CD4-positive, CD25-positive, alpha-beta regulatory T cell (primary cell): Measurements from ENCODE around the gene IER2. TPM values are rescaled to one million over a fixed set of nuclear protein-coding genes. Genes with fewer than 3 reads are reported as not detected.

Source experiments
- ATAC-seq, 2 donors: fragments of 150-1000 bp; cut with Tn5 transposase; one replicate each; pipeline ENCODE4 v1.10.0; 2021; ENCODE audit warnings: low read depth in 2 of 2, moderate number of reproducible peaks in 2 of 2, moderate library complexity in 1 of 2
- DNase-seq, 3 donors: peaks; one replicate each; pipeline versions ENCODE4 v3.0.0 to v3.0.0-alpha.2; 2012 to 2022; ENCODE audit warnings: mixed read lengths in 1 of 3
- H3K27ac ChIP-seq: one replicate; pipeline ENCODE4 v1.7.0; 2013; ENCODE audit warnings: mild to moderate bottlenecking, low read length; ENCODE audit not compliant: insufficient read depth, poor library complexity, severe bottlenecking
- H3K27me3 ChIP-seq: one replicate; pipeline ENCODE4 v1.7.0; 2013; ENCODE audit warnings: low read length; ENCODE audit not compliant: control insufficient read depth, insufficient read depth
- H3K36me3 ChIP-seq: one replicate; pipeline ENCODE4 v1.7.0; 2013; ENCODE audit warnings: mild to moderate bottlenecking, low read length, moderate library complexity; ENCODE audit not compliant: control insufficient read depth, insufficient read depth
- H3K4me1 ChIP-seq: 2 replicates; pipeline ENCODE4 v1.7.0; 2013; ENCODE audit warnings: mild to moderate bottlenecking, low read length; ENCODE audit not compliant: insufficient read depth, control insufficient read depth, poor library complexity, severe bottlenecking
- H3K4me3 ChIP-seq: one replicate; pipeline ENCODE4 v1.7.0; 2013; ENCODE audit warnings: low read depth, mild to moderate bottlenecking, low read length, moderate library complexity
- H3K9me3 ChIP-seq, 2 experiments: 1 replicate in 1 of 2; 2 replicates in 1 of 2; pipeline ENCODE4 v1.7.0; 2013; ENCODE audit warnings: low read length in 2 of 2, mild to moderate bottlenecking in 1 of 2, moderate library complexity in 1 of 2; ENCODE audit not compliant: control insufficient read depth in 2 of 2
- H3K27ac Mint-ChIP-seq, 3 donors: one replicate each; pipeline ENCODE4 v1.8.0; 2020 to 2022; ENCODE audit warnings: mild to moderate bottlenecking in 3 of 3, mixed read lengths in 3 of 3, moderate library complexity in 2 of 3
- H3K27me3 Mint-ChIP-seq: one replicate; pipeline ENCODE4 v1.8.0; 2022; ENCODE audit warnings: mild to moderate bottlenecking, mixed read lengths
- H3K36me3 Mint-ChIP-seq: one replicate; pipeline ENCODE4 v1.8.0; 2020; ENCODE audit warnings: mixed read lengths
- H3K4me1 Mint-ChIP-seq, 4 donors: one replicate each; pipeline ENCODE4 v1.8.0; 2020 to 2022; ENCODE audit warnings: mixed read lengths in 4 of 4, mild to moderate bottlenecking in 1 of 4
- H3K4me3 Mint-ChIP-seq, 4 donors: one replicate each; pipeline ENCODE4 v1.8.0; 2020 to 2022; ENCODE audit warnings: mild to moderate bottlenecking in 4 of 4, mixed read lengths in 4 of 4, moderate library complexity in 3 of 4
- H3K9me3 Mint-ChIP-seq, 7 donors: one replicate each; pipeline ENCODE4 v1.8.0; 2020 to 2022; ENCODE audit warnings: mixed read lengths in 7 of 7, mild to moderate bottlenecking in 3 of 7, moderate library complexity in 2 of 7
- polyA plus RNA-seq, 4 donors: library from polyadenylated mRNA; unstranded; fragments of 300-500 nt; fragmentation: Illumina TruSeq; gene quantifications; one replicate each; pipeline ENCODE4 v1.2.3, GENCODE V29; 2021
- total RNA-seq: library from RNA; stranded (reverse); gene quantifications from one replicate; pipeline ENCODE4 v1.2.3, GENCODE V29; 2022

Gene IER2
- total and polyA plus RNA-seq, 5 donors from 2014 or later: 144 to 478 (median 215) TPM

- Mint-ChIP-seq H3K9me3 (peaks cover 0 to 5% (median 1%) of the 10 kb centered on the region in 7 donors), H3K27ac (peak overlapping the region; percentile 99 to 100 (median 99)), H3K4me1 (peaks cover 0 to 47% (median 25%) of the 10 kb centered on the region in 4 donors), H3K36me3 (peaks cover 14% of the 10 kb centered on the region), H3K4me3 (peak overlapping the region; percentile 94 to 99 (median 98)), H3K27me3 (peaks cover 29% of the 10 kb centered on the region)
- Histone ChIP-seq H3K27me3 (no peaks in the 10 kb centered on the region), H3K36me3 (no peaks in the 10 kb centered on the region), H3K9me3 (no peaks in the 10 kb centered on the region), H3K4me1 (peaks cover 56% of the 10 kb centered on the region), H3K4me3 (peak overlapping the region; percentile 98), H3K27ac (peak overlapping the region; percentile 97)
- DNase-seq (no peak), ATAC-seq (peak; percentile 1 to 2)
Measured at GRCh38 chr19:13152356-13152973, 2.3 kb downstream of the IER2 start.

GRCh38 chr19:13152974-13153568, 2.9 kb downstream of the IER2 start:
- peak overlapping the region; percentile 99 to 100 (median 99) for H3K27ac Mint-ChIP-seq
- H3K36me3 Mint-ChIP-seq: peaks cover 14% of the 10 kb centered on the region
- H3K27me3 Mint-ChIP-seq: peaks cover 29% of the 10 kb centered on the region
- Histone ChIP-seq H3K9me3 (no peaks in the 10 kb centered on the region), H3K27ac (peak overlapping the region; percentile 97), H3K4me1 (peaks cover 59% of the 10 kb centered on the region), H3K36me3 (no peaks in the 10 kb centered on the region), H3K4me3 (peak overlapping the region; percentile 98), H3K27me3 (no peaks in the 10 kb centered on the region)
- H3K9me3 Mint-ChIP-seq: peaks cover 0 to 5% (median 1%) of the 10 kb centered on the region in 7 donors
- peaks cover 0 to 53% (median 29%) of the 10 kb centered on the region in 4 donors for H3K4me1 Mint-ChIP-seq
- H3K4me3 Mint-ChIP-seq: peak overlapping the region; percentile 94 to 99 (median 98)
- DNase-seq (peak; percentile 94 to 97 (median 95)), ATAC-seq (peak; percentile 27 to 32)

GRCh38 chr19:13153569-13154240, 3.5 kb downstream of the IER2 start:
- H3K27ac Mint-ChIP-seq: peak overlapping the region; percentile 99 to 100 (median 99)
- H3K4me3 ChIP-seq: peak overlapping the region; percentile 98
- DNase-seq (no peak), ATAC-seq (no peak)
- H3K27me3 ChIP-seq: no peaks in the 10 kb centered on the region
- H3K27me3 Mint-ChIP-seq: peaks cover 29% of the 10 kb centered on the region
- H3K4me1 ChIP-seq: peaks cover 60% of the 10 kb centered on the region
- H3K36me3 Mint-ChIP-seq: peaks cover 14% of the 10 kb centered on the region
- H3K4me1 Mint-ChIP-seq: peaks cover 0 to 53% (median 30%) of the 10 kb centered on the region in 4 donors
- no peaks in the 10 kb centered on the region for H3K36me3 ChIP-seq
- peak overlapping the region; percentile 94 to 99 (median 98) for H3K4me3 Mint-ChIP-seq
- no peaks in the 10 kb centered on the region for H3K9me3 ChIP-seq
- H3K27ac ChIP-seq: peak overlapping the region; percentile 97
- H3K9me3 Mint-ChIP-seq: peaks cover 0 to 5% (median 1%) of the 10 kb centered on the region in 7 donors

DNA sequence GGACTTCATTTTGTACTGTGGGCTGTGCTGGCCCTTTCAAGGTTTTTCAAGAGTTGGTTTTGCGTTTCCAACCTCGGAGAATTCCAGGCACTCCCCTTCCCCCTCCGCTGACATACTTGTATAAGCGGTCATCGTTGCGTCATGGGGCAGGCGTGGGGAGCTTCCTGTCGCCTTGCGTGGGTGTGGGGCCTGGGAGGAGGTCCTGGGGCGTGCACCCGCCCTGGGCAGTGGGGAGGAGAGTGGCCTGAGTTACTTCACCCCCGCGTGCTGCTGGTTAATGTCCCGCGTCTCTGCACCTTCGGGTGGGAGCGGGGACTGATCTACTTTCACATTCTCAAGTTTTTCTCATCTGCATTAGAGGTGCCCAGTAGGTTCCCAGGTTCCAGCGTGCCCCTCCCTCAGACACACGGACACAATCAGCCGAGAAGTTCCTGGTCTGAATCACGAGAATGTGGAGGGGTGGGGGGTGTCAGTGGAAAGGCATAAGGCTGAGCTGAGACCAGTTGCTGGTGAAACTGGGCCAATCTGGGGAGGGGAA, 4.1 kb downstream of the IER2 start:
- peaks cover 0 to 50% (median 27%) of the 10 kb centered on the region in 4 donors for H3K4me1 Mint-ChIP-seq
- Histone ChIP-seq H3K4me1 (peaks cover 57% of the 10 kb centered on the region), H3K27ac (peak overlapping the region; percentile 97), H3K4me3 (peak overlapping the region; percentile 98), H3K36me3 (no peaks in the 10 kb centered on the region), H3K27me3 (no peaks in the 10 kb centered on the region), H3K9me3 (no peaks in the 10 kb centered on the region)
- peaks cover 0 to 5% (median 1%) of the 10 kb centered on the region in 7 donors for H3K9me3 Mint-ChIP-seq
- DNase-seq: peak; percentile 43 to 72 (median 49)
- H3K4me3 Mint-ChIP-seq: peak overlapping the region; percentile 94 to 99 (median 98)
- H3K27me3 Mint-ChIP-seq: peaks cover 29% of the 10 kb centered on the region
- no peak for ATAC-seq
- peaks cover 14% of the 10 kb centered on the region for H3K36me3 Mint-ChIP-seq
- H3K27ac Mint-ChIP-seq: peak overlapping the region; percentile 94 to 99 (median 98)

GRCh38 chr19:13154911-13155471, 4.8 kb downstream of the IER2 start:
- DNase-seq: peak; percentile 67 to 80 (median 75)
- no peaks in the 10 kb centered on the region for H3K36me3 ChIP-seq
- H3K9me3 Mint-ChIP-seq: peaks cover 0 to 5% (median 1%) of the 10 kb centered on the region in 7 donors
- H3K27ac ChIP-seq: peak overlapping the region; percentile 97
- H3K4me3 Mint-ChIP-seq: peak overlapping the region; percentile 94 to 99 (median 98)
- peak; percentile 10 to 15 for ATAC-seq
- peaks cover 56% of the 10 kb centered on the region for H3K4me1 ChIP-seq
- H3K36me3 Mint-ChIP-seq: peaks cover 14% of the 10 kb centered on the region
- H3K27me3 ChIP-seq: no peaks in the 10 kb centered on the region
- H3K27me3 Mint-ChIP-seq: peaks cover 29% of the 10 kb centered on the region
- H3K9me3 ChIP-seq: no peaks in the 10 kb centered on the region
- peak overlapping the region; percentile 98 for H3K4me3 ChIP-seq
- H3K4me1 Mint-ChIP-seq: peaks cover 3 to 53% (median 26%) of the 10 kb centered on the region in 4 donors
- H3K27ac Mint-ChIP-seq: peak overlapping the region; percentile 94 to 99 (median 98)

GRCh38 chr19:13155472-13156359, 5.5 kb downstream of the IER2 start:
- Mint-ChIP-seq H3K36me3 (peaks cover 14% of the 10 kb centered on the region), H3K9me3 (peaks cover 0 to 5% (median 1%) of the 10 kb centered on the region in 7 donors), H3K4me3 (peak overlapping the region; percentile 94 to 99 (median 98)), H3K27me3 (peaks cover 29% of the 10 kb centered on the region), H3K27ac (peak overlapping the region; percentile 97 to 99 (median 98)), H3K4me1 (peaks cover 5 to 52% (median 27%) of the 10 kb centered on the region in 4 donors)
- Histone ChIP-seq H3K27ac (peak overlapping the region; percentile 97), H3K36me3 (no peaks in the 10 kb centered on the region), H3K4me3 (peak overlapping the region; percentile 98), H3K9me3 (no peaks in the 10 kb centered on the region), H3K4me1 (peaks cover 59% of the 10 kb centered on the region), H3K27me3 (no peaks in the 10 kb centered on the region)
- peak in 1 of 2 donors; percentile 13 for ATAC-seq
- DNase-seq: peak; percentile 69 to 85 (median 72)
